Head of caudate nucleus (tissue), 42 donors: ENCODE results near the gene RASAL2.
"Not testable (repeated sequence)": the region's sequence is repeated elsewhere in the genome, so short reads cannot be mapped to it uniquely, and the experiment has no call there.

Source experiments
- DNase-seq, 42 donors: peaks; one replicate each; pipeline versions ENCODE4 v3.0.0 to v3.0.0-alpha.2; 2020 to 2021; ENCODE audit warnings: mixed read lengths in 7 of 42
- intact Hi-C: fragments of 100-400 bp; cut with DNase I; formaldehyde crosslinking; loops from one replicate; pipeline ENCODE4 v1.15.0; 2022

Gene RASAL2

GRCh38 chr1:178503316-178503715 lies 409.4 kb downstream of the RASAL2 start:
- intact Hi-C loops = not testable (repeated sequence)
- peak in 1 of 42 donors; percentile 4 for DNase-seq

GRCh38 chr1:178503849-178504248 lies 409.9 kb downstream of the RASAL2 start:
- DNase-seq = peak in 2 of 42 donors; percentile 5 to 9
- intact Hi-C loops = no loop called here

- DNase-seq = peak in 2 of 42 donors; percentile 3 to 33
- intact Hi-C loops = no loop called here
Measured at GRCh38 chr1:178504286-178504685, 410.4 kb downstream of the RASAL2 start.

- peak in 1 of 42 donors; percentile 19 for DNase-seq
- intact Hi-C loops = no loop called here
Measured at GRCh38 chr1:178506177-178506576, 412.3 kb downstream of the RASAL2 start.

GRCh38 chr1:178506669-178507068 lies 412.8 kb downstream of the RASAL2 start:
- intact Hi-C loops = no loop called here
- no peak for DNase-seq

GRCh38 chr1:178509414-178510007 lies 415.6 kb downstream of the RASAL2 start:
- no peak for DNase-seq
- intact Hi-C loops = no loop called here

- no peak for DNase-seq
- intact Hi-C loops = no loop called here
Measured at GRCh38 chr1:178510155-178510554, 416.3 kb downstream of the RASAL2 start.

GRCh38 chr1:178512566-178513277 lies 418.8 kb downstream of the RASAL2 start, which contains the start of gene TEX35:
TEX35 (plus strand) TSS chr1:178513109; CDS start chr1:178513189, 80 bp downstream.
- intact Hi-C loops = no loop called here
- no peak for DNase-seq

GRCh38 chr1:178513278-178513983 lies 419.5 kb downstream of the RASAL2 start:
- intact Hi-C loops = no loop called here
- DNase-seq = no peak

GRCh38 chr1:178516110-178516509 lies 422.2 kb downstream of the RASAL2 start:
- intact Hi-C loops = no loop called here
- no peak for DNase-seq

GRCh38 chr1:178518894-178519293 lies 425.0 kb downstream of the RASAL2 start:
- intact Hi-C loops = no loop called here

GRCh38 chr1:178520803-178521202 lies 426.9 kb downstream of the RASAL2 start:
- no peak for DNase-seq
- intact Hi-C loops = no loop called here

More at GRCh38 chr1:178518894-178519293, 425.0 kb downstream of the RASAL2 start:
- DNase-seq = no peak

- no peak for DNase-seq
- intact Hi-C loops = no loop called here
Measured at GRCh38 chr1:178521241-178521640, 427.3 kb downstream of the RASAL2 start.

- intact Hi-C loops = no loop called here
Measured at GRCh38 chr1:178527117-178527516, 433.2 kb downstream of the RASAL2 start.

GRCh38 chr1:178528228-178528952 lies 434.5 kb downstream of the RASAL2 start:
- intact Hi-C loops = no loop called here
- DNase-seq = peak in 2 of 42 donors; percentile 13 to 34

More at GRCh38 chr1:178527117-178527516, 433.2 kb downstream of the RASAL2 start:
- DNase-seq = no peak

- peak in 1 of 42 donors; percentile 8 for DNase-seq
- intact Hi-C loops = no loop called here
Measured at GRCh38 chr1:178528953-178529335, 435.0 kb downstream of the RASAL2 start.

GRCh38 chr1:178529364-178530036 lies 435.6 kb downstream of the RASAL2 start:
- intact Hi-C loops = loop anchor here (10.0 kb wide), 1 partner anchor 475 kb away; no protein-coding TSS in a partner anchor
- DNase-seq = peak in 1 of 42 donors; percentile 3

GRCh38 chr1:178530037-178530402 lies 436.1 kb downstream of the RASAL2 start:
- intact Hi-C loops = loop anchor here (10.0 kb wide), 1 partner anchor 475 kb away; no protein-coding TSS in a partner anchor
- peak in 2 of 42 donors; percentile 3 to 38 for DNase-seq

GRCh38 chr1:178530502-178530901 lies 436.6 kb downstream of the RASAL2 start:
- intact Hi-C loops = loop anchor here (10.0 kb wide), 1 partner anchor 474 kb away; no protein-coding TSS in a partner anchor
- peak in 2 of 42 donors; percentile 6 to 22 for DNase-seq
